Renal cortex interstitium (tissue), 3 donors: ENCODE results near the gene LTF. TPM values are rescaled to one million over a fixed set of nuclear protein-coding genes. Genes with fewer than 3 reads are reported as not detected.

ENCODE experiments used
- polyA plus RNA-seq, 3 donors: library from polyadenylated mRNA; unstranded; fragments of 120-200 nt; gene quantifications; one replicate each; pipeline ENCODE4 v1.2.1, GENCODE V29; 2013; ENCODE audit not compliant: insufficient read length in 3 of 3

LTF gene
- polyA plus RNA-seq, 3 donors: 2.9 to 3.4 (median 3.3) TPM

Other genes starting within 250 kb of the LTF start
- under 1 TPM in 1 of 3 donors, not detected in 2; 0.09 TPM for gene CCR3, start 222.4 kb downstream of the LTF start, polyA plus RNA-seq
- 1 to 10 TPM in 2 of 3 donors, under 1 TPM in 1; 0.73 to 1.9 (median 1.1) TPM for gene CCR2, start 110.8 kb downstream of the LTF start, polyA plus RNA-seq
- gene CCR5, start 94.0 kb downstream of the LTF start, polyA plus RNA-seq: under 1 TPM; 0.23 to 0.32 (median 0.32) TPM
- 1 to 10 TPM in 2 of 3 donors, under 1 TPM in 1; 0.91 to 1.0 (median 1.0) TPM for gene CCRL2, start 57.6 kb downstream of the LTF start, polyA plus RNA-seq
- not detected for gene RTP3, start 33.1 kb upstream of the LTF start, polyA plus RNA-seq
- 1 to 10 TPM; 1.7 to 2.4 (median 2.1) TPM for gene LRRC2, start 101.4 kb upstream of the LTF start, polyA plus RNA-seq
- under 1 TPM; 0.06 to 0.17 (median 0.14) TPM for gene FAM240A, start 147.6 kb upstream of the LTF start, polyA plus RNA-seq
- 10 to 100 TPM; 11.9 to 22.4 (median 12.1) TPM for gene ALS2CL, start 228.8 kb upstream of the LTF start, polyA plus RNA-seq
- gene TMIE, start 236.5 kb upstream of the LTF start, polyA plus RNA-seq: 1 to 10 TPM in 1 of 3 donors, under 1 TPM in 2; 0.70 to 1.0 (median 0.84) TPM